GM19035 (cell line): Measurements from ENCODE around the gene C20orf96.
"Not testable (repeated sequence)": the region's sequence is repeated elsewhere in the genome, so short reads cannot be mapped to it uniquely, and the experiment has no call there.

Experiments used
- ATAC-seq: cut with Tn5 transposase; IDR thresholded peaks from one replicate; pipeline ENCODE4 v1.9.1; 2021; ENCODE audit not compliant: unreplicated experiment

C20orf96 gene

GRCh38 chr20:284172-284571 is 6.4 kb downstream of the C20orf96 start:
- no peak for ATAC-seq

- ATAC-seq: no peak
Observed at GRCh38 chr20:278607-279571, 11.7 kb downstream of the C20orf96 start.

GRCh38 chr20:278181-278580 is 12.4 kb downstream of the C20orf96 start:
- ATAC-seq: no peak

GRCh38 chr20:277496-277781 is 13.1 kb downstream of the C20orf96 start:
- ATAC-seq: no peak

- ATAC-seq: no peak
Observed at GRCh38 chr20:276620-277495, 13.7 kb downstream of the C20orf96 start.

- no peak for ATAC-seq
Observed at GRCh38 chr20:275791-276190, 14.8 kb downstream of the C20orf96 start.

GRCh38 chr20:273884-274283 is 16.7 kb downstream of the C20orf96 start:
- no peak for ATAC-seq

- ATAC-seq: no peak
Observed at GRCh38 chr20:272718-273117, 17.8 kb downstream of the C20orf96 start.

GRCh38 chr20:271528-271927 is 19.0 kb downstream of the C20orf96 start:
- no peak for ATAC-seq

- ATAC-seq: no peak
Observed at GRCh38 chr20:271069-271468, 19.5 kb downstream of the C20orf96 start.

GRCh38 chr20:270517-270916 is 20.0 kb downstream of the C20orf96 start:
- ATAC-seq: no peak

- ATAC-seq: peak; percentile 88
Observed at GRCh38 chr20:266596-267562, 23.7 kb downstream of the C20orf96 start.

GRCh38 chr20:263701-264100 is 26.8 kb downstream of the C20orf96 start:
- no peak for ATAC-seq

GRCh38 chr20:259981-260380 is 30.6 kb downstream of the C20orf96 start:
- ATAC-seq: no peak

GRCh38 chr20:258963-259362 is 31.6 kb downstream of the C20orf96 start:
- ATAC-seq: no peak

- ATAC-seq: no peak
Observed at GRCh38 chr20:258269-258858, 32.2 kb downstream of the C20orf96 start.

GRCh38 chr20:257419-257818 is 33.1 kb downstream of the C20orf96 start, which contains the start of gene DEFB132:
DEFB132 (plus strand) TSS chr20:257724; CDS start chr20:257779, 55 bp downstream.
- ATAC-seq: no peak

GRCh38 chr20:253447-253846 is 37.1 kb downstream of the C20orf96 start:
- not testable (repeated sequence) for ATAC-seq

GRCh38 chr20:252801-253200 is 37.7 kb downstream of the C20orf96 start:
- ATAC-seq: no peak

- no peak for ATAC-seq
Observed at GRCh38 chr20:251354-251753, 39.2 kb downstream of the C20orf96 start.
